Activated CD4-positive, alpha-beta memory T cell treated with anti-CD3 and anti-CD28 coated beads, Interleukin-2, amount 10 ng/mL, durations not matched to agents 7 days and 5 days (primary cell): ENCODE results near the gene CHIC2. TPM values are rescaled to one million over a fixed set of nuclear protein-coding genes. Genes with fewer than 3 reads are reported as not detected.

ENCODE experiments used
- CTCF ChIA-PET: fragments of 350-600 bp; sonication (Branson Sonifier 250); formaldehyde crosslinking; loops from one replicate; lab custom pipeline; 2021; ENCODE audit warnings: antibody characterized with exemption, inconsistent platforms; lab: Charles Lee
- POLR2A ChIA-PET: fragments of 350-600 bp; sonication (Branson Sonifier 250); formaldehyde crosslinking; loops from one replicate; lab custom pipeline; 2021; ENCODE audit warnings: antibody characterized with exemption; lab: Charles Lee
- DNase-seq: peaks from one replicate; pipeline ENCODE4 v3.0.0-alpha.2; 2020
- H3K27ac Mint-ChIP-seq: one replicate; pipeline ENCODE4 v1.8.0; 2021; ENCODE audit warnings: mild to moderate bottlenecking, mixed read lengths
- H3K27me3 Mint-ChIP-seq: one replicate; pipeline ENCODE4 v1.8.0; 2021; ENCODE audit warnings: mixed read lengths
- H3K36me3 Mint-ChIP-seq: one replicate; pipeline ENCODE4 v1.8.0; 2021; ENCODE audit warnings: low read depth, mixed read lengths
- H3K4me1 Mint-ChIP-seq: one replicate; pipeline ENCODE4 v1.8.0; 2021; ENCODE audit warnings: mixed read lengths
- H3K4me3 Mint-ChIP-seq: one replicate; pipeline ENCODE4 v1.8.0; 2021; ENCODE audit warnings: mild to moderate bottlenecking, mixed read lengths
- H3K9me3 Mint-ChIP-seq: one replicate; pipeline ENCODE4 v1.8.0; 2021; ENCODE audit warnings: mixed read lengths
- total RNA-seq, 2 experiments: library from RNA; stranded (reverse); gene quantifications; one replicate each; pipeline ENCODE4 v1.2.3, GENCODE V29; 2021

CHIC2 gene
- total RNA-seq, 2 experiments from 2014 or later: 17.6 to 20.1 TPM

- Mint-ChIP-seq H3K27ac (no peak overlapping the region), H3K4me1 (no peaks in the 10 kb centered on the region), H3K4me3 (no peak overlapping the region), H3K36me3 (no peaks in the 10 kb centered on the region), H3K27me3 (no peaks in the 10 kb centered on the region), H3K9me3 (no peaks in the 10 kb centered on the region)
- no peak for DNase-seq
- POLR2A ChIA-PET: no interaction called here
- CTCF ChIA-PET: no interaction called here
These were observed 100.6 kb downstream of the CHIC2 start for GRCh38 chr4:53963781-53964180.

DNA sequence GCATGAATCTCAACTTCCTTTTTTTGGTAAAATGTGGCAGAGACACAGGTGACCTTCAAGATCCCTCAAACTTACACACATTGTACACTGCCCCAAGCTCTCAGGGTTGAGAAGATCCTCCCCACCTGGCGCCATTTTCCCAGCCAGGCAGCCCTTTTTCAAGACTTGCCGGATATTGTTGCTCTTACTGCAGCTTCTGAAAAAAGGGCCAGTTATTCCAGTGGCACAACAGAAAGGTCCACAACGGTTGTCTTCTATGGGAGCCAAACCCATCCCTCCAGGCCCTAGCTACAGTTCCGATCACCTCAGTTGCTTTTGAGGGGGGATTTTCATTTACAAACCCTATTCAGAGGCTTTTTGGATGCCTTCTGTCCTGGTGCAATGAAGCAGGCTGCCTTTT is 101.1 kb downstream of the CHIC2 start:
- CTCF ChIA-PET: no interaction called here
- no peaks in the 10 kb centered on the region for H3K36me3 Mint-ChIP-seq
- POLR2A ChIA-PET: no interaction called here
- DNase-seq: no peak
- H3K9me3 Mint-ChIP-seq: no peaks in the 10 kb centered on the region
- H3K4me1 Mint-ChIP-seq: no peaks in the 10 kb centered on the region
- no peaks in the 10 kb centered on the region for H3K27me3 Mint-ChIP-seq
- no peak overlapping the region for H3K27ac Mint-ChIP-seq
- no peak overlapping the region for H3K4me3 Mint-ChIP-seq

- Mint-ChIP-seq H3K4me3 (no peak overlapping the region), H3K27me3 (no peaks in the 10 kb centered on the region), H3K9me3 (no peaks in the 10 kb centered on the region), H3K27ac (no peak overlapping the region), H3K36me3 (no peaks in the 10 kb centered on the region), H3K4me1 (no peaks in the 10 kb centered on the region)
- CTCF ChIA-PET: interaction anchor here (0.5 kb wide), 1 partner anchor 1436 kb away, joined by 4 read pairs; no protein-coding TSS in a partner anchor
- DNase-seq: no peak
- POLR2A ChIA-PET: no interaction called here
These were observed 101.7 kb downstream of the CHIC2 start for GRCh38 chr4:53962516-53963225.

DNA sequence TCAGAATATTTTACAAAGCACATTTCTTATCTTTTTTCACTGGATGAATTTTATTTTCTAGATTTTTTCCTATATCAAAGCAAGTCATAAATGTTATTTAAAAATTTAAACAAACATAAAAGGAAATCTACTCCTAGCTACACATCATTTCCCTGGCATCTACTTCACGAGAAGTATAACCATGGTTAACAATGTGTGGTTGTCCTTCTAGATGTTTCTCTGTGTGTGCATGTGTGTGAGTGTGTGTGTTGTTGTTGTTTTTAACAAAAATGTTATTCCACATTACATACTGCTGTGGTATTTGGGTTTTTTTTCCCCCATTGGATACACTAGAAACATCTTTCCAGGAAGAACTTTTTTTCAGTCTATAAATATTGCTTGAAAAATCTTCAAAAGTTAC is 103.1 kb downstream of the CHIC2 start:
- Mint-ChIP-seq H3K4me3 (no peak overlapping the region), H3K4me1 (no peaks in the 10 kb centered on the region), H3K27me3 (no peaks in the 10 kb centered on the region), H3K9me3 (no peaks in the 10 kb centered on the region), H3K27ac (no peak overlapping the region), H3K36me3 (no peaks in the 10 kb centered on the region)
- DNase-seq: no peak
- ChIA-PET CTCF (interaction anchor here (0.9 kb wide), 1 partner anchor 273 kb away, joined by 3 read pairs; no protein-coding TSS in a partner anchor), POLR2A (no interaction called here)

DNA sequence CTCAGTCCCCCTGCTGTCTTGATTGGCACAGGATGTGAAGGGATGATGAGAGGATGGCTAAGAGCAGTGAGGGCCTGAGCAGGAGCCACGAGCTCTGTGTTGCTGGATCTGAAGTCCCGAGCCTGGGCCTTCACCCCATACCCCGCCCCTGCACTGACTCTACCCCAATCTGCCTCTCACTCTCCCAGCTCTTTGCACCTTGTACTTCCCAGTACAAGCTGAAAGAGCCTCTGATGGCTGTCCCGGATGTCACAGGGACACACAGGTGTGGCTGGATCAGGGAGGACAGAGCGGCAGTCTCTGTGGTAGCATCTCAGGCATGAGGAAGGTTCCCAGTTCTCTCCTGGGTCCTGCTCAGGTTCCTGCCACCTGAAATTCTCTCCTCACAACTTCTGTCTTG is 103.6 kb downstream of the CHIC2 start:
- no peak overlapping the region for H3K27ac Mint-ChIP-seq
- H3K4me1 Mint-ChIP-seq: no peaks in the 10 kb centered on the region
- no peaks in the 10 kb centered on the region for H3K9me3 Mint-ChIP-seq
- no peaks in the 10 kb centered on the region for H3K36me3 Mint-ChIP-seq
- H3K27me3 Mint-ChIP-seq: no peaks in the 10 kb centered on the region
- H3K4me3 Mint-ChIP-seq: no peak overlapping the region
- POLR2A ChIA-PET: no interaction called here
- CTCF ChIA-PET: interaction anchor here (0.9 kb wide), 1 partner anchor 273 kb away, joined by 3 read pairs; no protein-coding TSS in a partner anchor
- DNase-seq: no peak

Other genes starting within 250 kb of the CHIC2 start
- gene GSX2, start 35.6 kb upstream of the CHIC2 start, total RNA-seq: not detected
- under 1 TPM; 0.45 to 0.68 TPM for gene PDGFRA, start 164.7 kb upstream of the CHIC2 start, total RNA-seq